ENCODE results near the gene MAST4.

Gene MAST4

GRCh38 chr5:67021962-67022361 lies 425.8 kb downstream of the MAST4 start:
- TF ChIP-seq CTCF (IDR thresholded peaks at IDR 0.05; ENCODE audit: low read depth, low read length, missing control alignments) = no peak
- H3K4me3 ChIP-seq (ENCODE audit: low read depth, low read length) = no peak overlapping the region
- DNase-seq (ENCODE audit: low read depth) = no peak
- in situ Hi-C loops (cut with HindIII; ENCODE audit: low sequenced_read_pairs) = no loop called here

- no peak overlapping the region for H3K4me3 ChIP-seq (ENCODE audit: low read depth, low read length)
- DNase-seq (ENCODE audit: low read depth) = no peak
- no peak for TF ChIP-seq CTCF (IDR thresholded peaks at IDR 0.05; ENCODE audit: low read depth, low read length, missing control alignments)
- in situ Hi-C loops (cut with HindIII; ENCODE audit: low sequenced_read_pairs) = no loop called here
Observed at GRCh38 chr5:67025457-67025856, 429.3 kb downstream of the MAST4 start.

GRCh38 chr5:67026278-67026677 lies 430.1 kb downstream of the MAST4 start:
- no peak overlapping the region for H3K4me3 ChIP-seq (ENCODE audit: low read depth, low read length)
- DNase-seq (ENCODE audit: low read depth) = no peak
- in situ Hi-C loops (cut with HindIII; ENCODE audit: low sequenced_read_pairs) = no loop called here
- no peak for TF ChIP-seq CTCF (IDR thresholded peaks at IDR 0.05; ENCODE audit: low read depth, low read length, missing control alignments)

GRCh38 chr5:67027171-67027570 lies 431.0 kb downstream of the MAST4 start:
- no peak for TF ChIP-seq CTCF (IDR thresholded peaks at IDR 0.05; ENCODE audit: low read depth, low read length, missing control alignments)
- in situ Hi-C loops (cut with HindIII; ENCODE audit: low sequenced_read_pairs) = no loop called here
- H3K4me3 ChIP-seq (ENCODE audit: low read depth, low read length) = no peak overlapping the region
- no peak for DNase-seq (ENCODE audit: low read depth)

- DNase-seq (ENCODE audit: low read depth) = no peak
- TF ChIP-seq CTCF (IDR thresholded peaks at IDR 0.05; ENCODE audit: low read depth, low read length, missing control alignments) = no peak
- no peak overlapping the region for H3K4me3 ChIP-seq (ENCODE audit: low read depth, low read length)
- in situ Hi-C loops (cut with HindIII; ENCODE audit: low sequenced_read_pairs) = no loop called here
Observed at GRCh38 chr5:67028371-67028770, 432.2 kb downstream of the MAST4 start.

- no peak for TF ChIP-seq CTCF (IDR thresholded peaks at IDR 0.05; ENCODE audit: low read depth, low read length, missing control alignments)
- H3K4me3 ChIP-seq (ENCODE audit: low read depth, low read length) = no peak overlapping the region
- in situ Hi-C loops (cut with HindIII; ENCODE audit: low sequenced_read_pairs) = no loop called here
- DNase-seq (ENCODE audit: low read depth) = no peak
Observed at GRCh38 chr5:67028941-67029340, 432.7 kb downstream of the MAST4 start.

- DNase-seq (ENCODE audit: low read depth) = no peak
- in situ Hi-C loops (cut with HindIII; ENCODE audit: low sequenced_read_pairs) = no loop called here
- TF ChIP-seq CTCF (IDR thresholded peaks at IDR 0.05; ENCODE audit: low read depth, low read length, missing control alignments) = no peak
Observed at GRCh38 chr5:67029481-67029880, 433.3 kb downstream of the MAST4 start.

More at GRCh38 chr5:67029481-67029880, 433.3 kb downstream of the MAST4 start:
- H3K4me3 ChIP-seq (ENCODE audit: low read depth, low read length) = no peak overlapping the region
